Measurements from ENCODE around the gene LY6G5B.

DNA sequence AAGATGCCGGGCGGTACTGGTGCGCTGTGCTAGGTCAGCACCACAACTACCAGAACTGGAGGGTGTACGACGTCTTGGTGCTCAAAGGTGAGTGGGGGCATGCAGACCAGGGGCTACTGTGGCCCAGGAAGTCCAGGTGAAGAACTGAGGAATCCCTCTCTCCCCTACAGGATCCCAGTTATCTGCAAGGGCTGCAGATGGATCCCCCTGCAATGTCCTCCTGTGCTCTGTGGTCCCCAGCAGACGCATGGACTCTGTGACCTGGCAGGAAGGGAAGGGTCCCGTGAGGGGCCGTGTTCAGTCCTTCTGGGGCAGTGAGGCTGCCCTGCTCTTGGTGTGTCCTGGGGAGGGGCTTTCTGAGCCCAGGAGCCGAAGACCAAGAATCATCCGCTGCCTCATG lies 37.9 kb downstream of the LY6G5B start:
- TF ChIP-seq CTCF (IDR thresholded peaks at IDR 0.05) (no peak), POLR2A (IDR thresholded peaks at IDR 0.05) (no peak)
